H1 (cell line): ENCODE data around the gene SMURF2. TPM values are rescaled to one million over a fixed set of nuclear protein-coding genes. Genes with fewer than 3 reads are reported as not detected.
A peak's percentile ranks its signal among the peaks of the same experiment; 100 is the strongest.
"Not testable (repeated sequence)": the region's sequence is repeated elsewhere in the genome, so short reads cannot be mapped to it uniquely, and the experiment has no call there.

Source experiments
- CTCF ChIA-PET: fragments of 300-600 bp; sonication (Branson Sonifier 250); formaldehyde crosslinking; loops from one replicate; lab custom pipeline; 2021; ENCODE audit not compliant: partially characterized antibody; lab: Charles Lee
- POLR2A ChIA-PET: fragments of 300-600 bp; sonication (Branson Sonifier 250); formaldehyde crosslinking; loops from one replicate; lab custom pipeline; 2021; ENCODE audit warnings: inconsistent platforms; ENCODE audit not compliant: partially characterized antibody; lab: Charles Lee
- DNase-seq, 2 experiments: peaks; one replicate each; pipeline versions ENCODE4 v3.0.0 to v3.0.0-alpha.2; 2010 to 2022; ENCODE audit warnings: low spot score in 2 of 2, low read depth in 1 of 2, mixed read lengths in 1 of 2
- FAIRE-seq: peaks from 2 replicates; lab custom pipeline; 2011; peaks lifted over from hg19 to GRCh38; lab: Jason Lieb, UNC
- H2AFZ ChIP-seq: 2 replicates; pipeline ENCODE4 v1.8.1; 2012; ENCODE audit warnings: low read length, inconsistent platforms
- H2AK5ac ChIP-seq: 2 replicates; pipeline ENCODE4 v1.6.1; 2013; ENCODE audit warnings: low read depth, low read length
- H2BK120ac ChIP-seq: replicated peaks from 2 replicates; pipeline ENCODE3; 2013; ENCODE audit warnings: low read depth, low read length, inconsistent platforms
- H2BK12ac ChIP-seq: 2 replicates; pipeline ENCODE4 v1.6.1; 2013; ENCODE audit warnings: low read depth, low read length
- H2BK15ac ChIP-seq: 2 replicates; pipeline ENCODE4 v1.6.1; 2013; ENCODE audit warnings: low read length
- H2BK20ac ChIP-seq: 2 replicates; pipeline ENCODE4 v1.6.1; 2013; ENCODE audit warnings: low read length
- H2BK5ac ChIP-seq: 2 replicates; pipeline ENCODE4 v1.6.1; 2013; ENCODE audit warnings: low read depth, low read length
- H3K14ac ChIP-seq: 2 replicates; pipeline ENCODE4 v1.6.1; 2013; ENCODE audit warnings: inconsistent platforms; ENCODE audit not compliant: insufficient read length
- H3K18ac ChIP-seq: 2 replicates; pipeline ENCODE4 v1.6.1; 2013; ENCODE audit warnings: low read length; ENCODE audit errors: extremely low read depth
- H3K23ac ChIP-seq: 2 replicates; pipeline ENCODE4 v1.6.1; 2013; ENCODE audit warnings: inconsistent platforms; ENCODE audit not compliant: insufficient read length
- H3K23me2 ChIP-seq: 2 replicates; pipeline ENCODE4 v1.6.1; 2013; ENCODE audit warnings: low read depth, low read length
- H3K27ac ChIP-seq: 2 replicates; pipeline ENCODE4 v1.6.1; 2011; ENCODE audit warnings: low read depth, low read length, inconsistent platforms
- H3K27me3 ChIP-seq, 4 experiments: replicated peaks in 1 of 4; 1 replicate in 1 of 4; 2 replicates in 3 of 4; pipeline versions ENCODE4 v1.6.1 to v1.8.1; 2011 to 2013; ENCODE audit warnings: low read length in 3 of 4, mild to moderate bottlenecking in 3 of 4, inconsistent platforms in 2 of 4, mixed read lengths in 2 of 4, moderate library complexity in 1 of 4; ENCODE audit not compliant: control insufficient read depth in 3 of 4, insufficient read depth in 3 of 4; ENCODE audit errors: extremely low read depth in 1 of 4
- H3K36me3 ChIP-seq, 4 experiments: 2 replicates each; pipeline versions ENCODE4 v1.6.1 to v1.8.1; 2011 to 2013; ENCODE audit warnings: mild to moderate bottlenecking in 4 of 4, low read length in 3 of 4, moderate library complexity in 2 of 4, control low read depth in 1 of 4, inconsistent platforms in 1 of 4; ENCODE audit not compliant: insufficient read depth in 4 of 4, control insufficient read depth in 2 of 4
- H3K4ac ChIP-seq: replicated peaks from 2 replicates; pipeline ENCODE3; 2013; ENCODE audit warnings: low read length, low read depth, mixed read lengths, inconsistent platforms; ENCODE audit not compliant: insufficient read length
- H3K4me1 ChIP-seq, 4 experiments: replicated peaks in 1 of 4; 1 replicate in 1 of 4; 2 replicates in 3 of 4; pipeline versions ENCODE4 v1.6.1 to v1.8.1; 2011 to 2013; ENCODE audit warnings: low read length in 3 of 4, inconsistent platforms in 2 of 4, mixed read lengths in 1 of 4; ENCODE audit not compliant: insufficient read depth in 4 of 4, control insufficient read depth in 3 of 4
- H3K4me2 ChIP-seq, 2 experiments: 2 replicates each; pipeline versions ENCODE4 v1.6.1 to v1.8.1; 2011 to 2013; ENCODE audit warnings: low read depth in 2 of 2, low read length in 2 of 2, control low read depth in 1 of 2, inconsistent platforms in 1 of 2, mild to moderate bottlenecking in 1 of 2; ENCODE audit not compliant: insufficient read depth in 1 of 2
- H3K4me3 ChIP-seq, 4 experiments: fragments of 200-600, 300-600 bp in 1 of 4; sonication (generic), shearing (Covaris generic), sonication (Bioruptor Twin) in 1 of 4; 2 replicates each; pipeline versions ENCODE4 v1.5.1 to v1.8.1; 2011 to 2016; ENCODE audit warnings: low read length in 4 of 4, low read depth in 3 of 4, control low read depth in 2 of 4, inconsistent platforms in 2 of 4, mild to moderate bottlenecking in 2 of 4, mixed read lengths in 1 of 4, moderate library complexity in 1 of 4; ENCODE audit not compliant: insufficient read depth in 2 of 4; ENCODE audit errors: extremely low read depth in 1 of 4
- H3K56ac ChIP-seq: replicated peaks from 2 replicates; pipeline ENCODE3; 2013; ENCODE audit warnings: low read depth, mild to moderate bottlenecking, mixed read lengths, low read length, inconsistent platforms; ENCODE audit not compliant: insufficient read length
- H3K79me1 ChIP-seq: 2 replicates; pipeline ENCODE4 v1.6.1; 2013; ENCODE audit warnings: low read depth, low read length, control low read depth
- H3K79me2 ChIP-seq, 2 experiments: 2 replicates each; pipeline versions ENCODE4 v1.6.1 to v1.8.1; 2012 to 2013; ENCODE audit warnings: low read length in 2 of 2, mild to moderate bottlenecking in 2 of 2, inconsistent platforms in 1 of 2; ENCODE audit not compliant: insufficient read depth in 2 of 2, control insufficient read depth in 1 of 2
- H3K9ac ChIP-seq, 4 experiments: replicated peaks in 1 of 4; 1 replicate in 1 of 4; 2 replicates in 3 of 4; pipeline versions ENCODE4 v1.6.1 to v1.8.1; 2011 to 2013; ENCODE audit warnings: low read depth in 3 of 4, low read length in 3 of 4, control low read depth in 2 of 4, mild to moderate bottlenecking in 2 of 4, moderate library complexity in 2 of 4, inconsistent platforms in 1 of 4; ENCODE audit errors: extremely low read depth in 1 of 4
- H3K9me3 ChIP-seq, 2 experiments: 2 replicates each; pipeline versions ENCODE4 v1.6.1 to v1.8.1; 2012 to 2013; ENCODE audit warnings: mild to moderate bottlenecking in 2 of 2, moderate library complexity in 2 of 2, control low read depth in 1 of 2, inconsistent platforms in 1 of 2, low read depth in 1 of 2, low read length in 1 of 2, mixed read lengths in 1 of 2; ENCODE audit not compliant: insufficient read depth in 2 of 2
- H4K20me1 ChIP-seq, 2 experiments: replicated peaks in 1 of 2; 2 replicates each; pipeline versions ENCODE3 to v1.8.1; 2011 to 2013; ENCODE audit warnings: inconsistent platforms in 2 of 2, low read length in 2 of 2, mild to moderate bottlenecking in 1 of 2; ENCODE audit not compliant: insufficient read depth in 2 of 2, control insufficient read depth in 1 of 2
- H4K5ac ChIP-seq: 2 replicates; pipeline ENCODE4 v1.6.1; 2013; ENCODE audit warnings: low read length, low read depth, mixed read lengths, inconsistent platforms; ENCODE audit not compliant: insufficient read length
- H4K8ac ChIP-seq: 2 replicates; pipeline ENCODE4 v1.8.0; 2013; ENCODE audit warnings: mild to moderate bottlenecking, moderate library complexity, low read length, inconsistent platforms; ENCODE audit not compliant: insufficient read depth; ENCODE audit errors: extremely low read depth
- H4K91ac ChIP-seq: replicated peaks from 2 replicates; pipeline ENCODE3; 2013; ENCODE audit warnings: low read length, mixed read lengths, inconsistent platforms; ENCODE audit not compliant: insufficient read length
- SAP30 ChIP-seq: fragments of 300-600 bp; sonication (generic); IDR thresholded peaks from 2 replicates; pipeline ENCODE4 v1.7.1; 2012; ENCODE audit warnings: low read length, moderate library complexity, mild to moderate bottlenecking, inconsistent platforms; ENCODE audit not compliant: insufficient read depth, insufficient replicate concordance
- WGBS, 2 experiments: shearing (Covaris generic) in 1 of 2; methylation state at CpG; one replicate each; pipeline versions ENCODE4 v1.1.6 to v1.1.7; 2013 to 2015; ENCODE audit warnings: low lambda C conversion rate in 2 of 2, mixed read lengths in 2 of 2, inconsistent platforms in 1 of 2, low coverage in 1 of 2, missing lambda C conversion rate in 1 of 2; ENCODE audit not compliant: insufficient replicate concordance in 2 of 2, insufficient coverage in 1 of 2, insufficient read length in 1 of 2; ENCODE audit errors: extremely low coverage in 1 of 2, missing lambda C conversion rate in 1 of 2; 5-methylcytosine and 5-hydroxymethylcytosine counted together
- polyA plus RNA-seq, 7 experiments: library from polyadenylated mRNA; depleted of rRNA in 3 of 7; stranded (reverse) in 5 of 7; unstranded in 2 of 7; fragments of >200 nt in 5 of 7; fragments of 200-250 nt in 2 of 7; gene quantifications; 1 replicate in 5 of 7; 2 replicates in 1 of 7; 4 replicates in 1 of 7; pipeline versions ENCODE4 v1.2.1 to v1.2.3, GENCODE V29; 2011 to 2013; ENCODE audit warnings: missing spikeins in 2 of 7, mixed read lengths in 2 of 7
- total RNA-seq: library from RNA; stranded (reverse); fragmentation: NEBNext Ultra II Directional; extraction: Animal tissue kit (Norgen Biotek cat#: 25700); gene quantifications from 2 replicates; pipeline ENCODE4 v1.2.1, GENCODE V29; 2021

The SMURF2 gene
- total and polyA plus RNA-seq, 2 of the 8 experiments (the other 6 are each of a cell fraction or from before 2014, with no cell fraction given), result 7.2 to 29.2 TPM

DNA sequence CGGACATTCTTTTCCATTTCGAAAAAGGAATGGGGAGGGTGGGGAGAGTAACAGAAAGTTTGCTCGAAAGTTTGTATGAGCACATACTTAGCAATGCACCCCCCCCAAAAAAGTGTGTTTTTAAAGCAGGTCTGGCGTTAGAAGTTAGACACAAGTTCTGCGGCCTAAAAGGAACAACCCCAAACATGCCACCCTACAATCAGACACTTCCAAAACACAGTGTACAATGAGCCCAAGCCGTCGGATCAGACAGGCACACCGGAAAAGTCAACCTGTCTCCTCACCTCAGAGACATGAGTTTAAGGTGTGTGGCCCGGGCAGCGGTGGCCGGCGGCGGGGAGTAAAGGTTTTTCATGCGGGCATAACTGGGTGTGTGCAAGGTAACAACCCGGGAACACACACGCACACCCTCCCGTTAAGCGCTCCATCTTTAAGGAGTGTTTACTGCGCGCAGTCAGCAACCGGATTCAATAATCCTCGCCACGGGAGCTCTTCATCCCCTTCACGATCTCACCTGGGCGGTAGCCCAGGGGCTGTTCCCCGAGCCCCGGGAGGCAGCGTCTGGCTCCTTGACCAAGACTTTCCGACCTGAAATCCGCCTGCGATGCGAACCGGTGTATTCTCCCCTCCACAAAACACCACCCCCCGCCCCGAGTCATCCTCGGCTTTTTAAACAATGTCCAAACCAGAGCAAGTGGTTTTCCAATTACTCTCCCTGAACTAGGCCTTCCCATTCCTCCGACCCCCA is 955 bp downstream of the SMURF2 start:
- H3K9me3 ChIP-seq, H2AK5ac ChIP-seq, H3K4me1 ChIP-seq, H4K20me1 ChIP-seq, H3K79me1 ChIP-seq, H3K23me2 ChIP-seq, FAIRE-seq, H3K36me3 ChIP-seq, H3K27me3 ChIP-seq, H2BK120ac ChIP-seq, H3K23ac ChIP-seq, H4K91ac ChIP-seq, H2AFZ ChIP-seq, H2BK15ac ChIP-seq, H4K5ac ChIP-seq, H2BK12ac ChIP-seq, H2BK20ac ChIP-seq, H2BK5ac ChIP-seq, H3K18ac ChIP-seq, H3K27ac ChIP-seq, H3K4ac ChIP-seq, H3K14ac ChIP-seq, H4K8ac ChIP-seq: not testable (repeated sequence)
- WGBS, 2 experiments, result 4% methylated on average over 34 of the region's 37 CpGs; no CpG with 5 or more reads in 1 of the 2 experiments
- ChIA-PET POLR2A (interaction anchor here (0.7 to 2.5 kb wide), 16 partner anchors 9 to 169 kb away, joined by 3 to 25 read pairs (median 4); partner anchors contain the start of genes CEP95, DDX5 and POLG2), CTCF (interaction anchor here (1.3 kb wide), 1 partner anchor 12 kb away, joined by 3 read pairs; no protein-coding TSS in a partner anchor)
- Histone ChIP-seq H3K9ac (peak overlapping the region; percentile 29 to 67 (median 46); a peak in 6 of 7 replicates), H3K4me2 (peak overlapping the region; percentile 87 to 92), H3K79me2 (peaks cover 3 to 52% of the 10 kb centered on the region in 2 experiments; a peak in 3 of 4 replicates), H3K56ac (peak overlapping the region; percentile 6), H3K4me3 (peak overlapping the region; percentile 78 to 84 (median 80))
- TF ChIP-seq SAP30, result peak; percentile 38
- peak in 1 of 2 experiments; percentile 64 for DNase-seq
